ENCODE results near the gene EXOC4.

The EXOC4 gene

GRCh38 chr7:134014935-134015334, 762.1 kb downstream of the EXOC4 start:
- DNase-seq: no peak

- DNase-seq: peak; percentile 86
These were observed 763.5 kb downstream of the EXOC4 start for GRCh38 chr7:134016223-134016941.

- peak; percentile 75 for DNase-seq
These were observed 764.0 kb downstream of the EXOC4 start for GRCh38 chr7:134016942-134017303.

GRCh38 chr7:134018306-134018705, 765.4 kb downstream of the EXOC4 start:
- peak; percentile 80 for DNase-seq

GRCh38 chr7:134019251-134019650, 766.4 kb downstream of the EXOC4 start:
- no peak for DNase-seq

- peak; percentile 64 for DNase-seq
These were observed 769.0 kb downstream of the EXOC4 start for GRCh38 chr7:134021836-134022235.

GRCh38 chr7:134022286-134022911, 769.5 kb downstream of the EXOC4 start:
- DNase-seq: peak; percentile 80

GRCh38 chr7:134024739-134025138, 771.9 kb downstream of the EXOC4 start:
- peak; percentile 91 for DNase-seq

GRCh38 chr7:134028853-134029252, 776.0 kb downstream of the EXOC4 start:
- no peak for DNase-seq

GRCh38 chr7:134029743-134030142, 776.9 kb downstream of the EXOC4 start:
- DNase-seq: no peak

GRCh38 chr7:134030460-134030865, 777.6 kb downstream of the EXOC4 start:
- no peak for DNase-seq

- no peak for DNase-seq
These were observed 779.1 kb downstream of the EXOC4 start for GRCh38 chr7:134031835-134032617.

- no peak for DNase-seq
These were observed 781.8 kb downstream of the EXOC4 start for GRCh38 chr7:134034652-134035051.

- no peak for DNase-seq
These were observed 785.1 kb downstream of the EXOC4 start for GRCh38 chr7:134037991-134038390.

- no peak for DNase-seq
These were observed 788.1 kb downstream of the EXOC4 start for GRCh38 chr7:134040988-134041387.

- DNase-seq: no peak
These were observed 788.6 kb downstream of the EXOC4 start for GRCh38 chr7:134041477-134041876.

GRCh38 chr7:134042307-134042706, 789.4 kb downstream of the EXOC4 start:
- no peak for DNase-seq

- no peak for DNase-seq
These were observed 791.8 kb downstream of the EXOC4 start for GRCh38 chr7:134044682-134045081.

GRCh38 chr7:134045716-134046115, 792.8 kb downstream of the EXOC4 start:
- DNase-seq: no peak

- DNase-seq: no peak
These were observed 793.8 kb downstream of the EXOC4 start for GRCh38 chr7:134046594-134047128.

- DNase-seq: no peak
These were observed 794.8 kb downstream of the EXOC4 start for GRCh38 chr7:134047675-134048074.

- no peak for DNase-seq
These were observed 795.3 kb downstream of the EXOC4 start for GRCh38 chr7:134048166-134048565.

GRCh38 chr7:134051020-134051419, 798.1 kb downstream of the EXOC4 start:
- DNase-seq: no peak

GRCh38 chr7:134056816-134057215, 803.9 kb downstream of the EXOC4 start:
- DNase-seq: no peak

Data from DMS79 treated with DMSO at 0.1 percent for 48 hours (cell line).